22Rv1 (cell line): ENCODE data around the gene TMEM135.

Experiments used
- ZFX ChIP-seq: fragments of 450-650 bp; IDR thresholded peaks from 2 replicates; pipeline ENCODE4 v1.6.1; 2017; ENCODE audit warnings: antibody characterized with exemption, borderline replicate concordance
- TF ChIP-seq, protein P1 (sequence below): fragments of 450-650 bp; IDR thresholded peaks from 2 replicates; pipeline ENCODE4 v1.5.1; 2017; ENCODE audit warnings: mild to moderate bottlenecking

DNA sequence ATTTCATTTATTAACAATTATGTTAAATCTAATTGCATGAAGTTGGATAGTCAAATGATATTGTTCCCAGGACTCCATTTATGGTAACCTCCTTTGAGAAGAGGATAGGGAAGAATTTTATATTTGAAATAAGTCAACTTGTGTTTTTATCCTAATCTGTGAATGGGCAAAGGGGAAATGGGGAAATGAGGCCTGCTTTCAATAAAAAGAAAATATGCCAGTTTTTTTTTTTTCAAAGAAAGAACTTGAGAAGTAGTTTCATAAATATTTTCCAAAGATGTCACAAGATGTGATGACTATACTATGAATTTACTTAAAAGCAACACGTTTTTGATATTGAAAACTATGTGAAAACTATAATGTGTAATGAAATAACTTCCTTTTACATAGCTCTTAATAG, 201.8 kb downstream of the TMEM135 start:
- TF ChIP-seq, protein P1, sequence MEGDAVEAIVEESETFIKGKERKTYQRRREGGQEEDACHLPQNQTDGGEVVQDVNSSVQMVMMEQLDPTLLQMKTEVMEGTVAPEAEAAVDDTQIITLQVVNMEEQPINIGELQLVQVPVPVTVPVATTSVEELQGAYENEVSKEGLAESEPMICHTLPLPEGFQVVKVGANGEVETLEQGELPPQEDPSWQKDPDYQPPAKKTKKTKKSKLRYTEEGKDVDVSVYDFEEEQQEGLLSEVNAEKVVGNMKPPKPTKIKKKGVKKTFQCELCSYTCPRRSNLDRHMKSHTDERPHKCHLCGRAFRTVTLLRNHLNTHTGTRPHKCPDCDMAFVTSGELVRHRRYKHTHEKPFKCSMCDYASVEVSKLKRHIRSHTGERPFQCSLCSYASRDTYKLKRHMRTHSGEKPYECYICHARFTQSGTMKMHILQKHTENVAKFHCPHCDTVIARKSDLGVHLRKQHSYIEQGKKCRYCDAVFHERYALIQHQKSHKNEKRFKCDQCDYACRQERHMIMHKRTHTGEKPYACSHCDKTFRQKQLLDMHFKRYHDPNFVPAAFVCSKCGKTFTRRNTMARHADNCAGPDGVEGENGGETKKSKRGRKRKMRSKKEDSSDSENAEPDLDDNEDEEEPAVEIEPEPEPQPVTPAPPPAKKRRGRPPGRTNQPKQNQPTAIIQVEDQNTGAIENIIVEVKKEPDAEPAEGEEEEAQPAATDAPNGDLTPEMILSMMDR, result no peak
- no peak for TF ChIP-seq ZFX
